WI38 (cell line): ENCODE results near the gene AHSA1.

Experiments used
- H3K4me3 ChIP-seq: 2 replicates; pipeline ENCODE4 v1.5.1; 2011; ENCODE audit warnings: low read depth, mild to moderate bottlenecking, control low read depth, low read length
- TF ChIP-seq, protein P1 (sequence below): IDR thresholded peaks from 2 replicates; pipeline ENCODE4 v1.5.1; 2012; ENCODE audit warnings: low read depth, mild to moderate bottlenecking, control low read depth, low read length

Gene AHSA1

GRCh38 chr14:77509366-77509765 lies 51.5 kb downstream of the AHSA1 start:
- TF ChIP-seq, protein P1, sequence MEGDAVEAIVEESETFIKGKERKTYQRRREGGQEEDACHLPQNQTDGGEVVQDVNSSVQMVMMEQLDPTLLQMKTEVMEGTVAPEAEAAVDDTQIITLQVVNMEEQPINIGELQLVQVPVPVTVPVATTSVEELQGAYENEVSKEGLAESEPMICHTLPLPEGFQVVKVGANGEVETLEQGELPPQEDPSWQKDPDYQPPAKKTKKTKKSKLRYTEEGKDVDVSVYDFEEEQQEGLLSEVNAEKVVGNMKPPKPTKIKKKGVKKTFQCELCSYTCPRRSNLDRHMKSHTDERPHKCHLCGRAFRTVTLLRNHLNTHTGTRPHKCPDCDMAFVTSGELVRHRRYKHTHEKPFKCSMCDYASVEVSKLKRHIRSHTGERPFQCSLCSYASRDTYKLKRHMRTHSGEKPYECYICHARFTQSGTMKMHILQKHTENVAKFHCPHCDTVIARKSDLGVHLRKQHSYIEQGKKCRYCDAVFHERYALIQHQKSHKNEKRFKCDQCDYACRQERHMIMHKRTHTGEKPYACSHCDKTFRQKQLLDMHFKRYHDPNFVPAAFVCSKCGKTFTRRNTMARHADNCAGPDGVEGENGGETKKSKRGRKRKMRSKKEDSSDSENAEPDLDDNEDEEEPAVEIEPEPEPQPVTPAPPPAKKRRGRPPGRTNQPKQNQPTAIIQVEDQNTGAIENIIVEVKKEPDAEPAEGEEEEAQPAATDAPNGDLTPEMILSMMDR: no peak
- no peak overlapping the region for H3K4me3 ChIP-seq

- no peak overlapping the region for H3K4me3 ChIP-seq
- TF ChIP-seq, protein P1: no peak
These were observed 53.7 kb downstream of the AHSA1 start for GRCh38 chr14:77511486-77512162.

GRCh38 chr14:77516126-77516525 lies 58.2 kb downstream of the AHSA1 start:
- TF ChIP-seq, protein P1: no peak
- no peak overlapping the region for H3K4me3 ChIP-seq
